AG10803 (cell line): ENCODE results near the gene SMIM5.
"Not testable (repeated sequence)": the region's sequence is repeated elsewhere in the genome, so short reads cannot be mapped to it uniquely, and the experiment has no call there.

Experiments
- DNase-seq: peaks from one replicate; pipeline ENCODE4 v3.0.0; 2010; ENCODE audit warnings: low read depth
- H3K4me3 ChIP-seq: 2 replicates; pipeline ENCODE4 v1.5.1; 2011; ENCODE audit warnings: mild to moderate bottlenecking, low read length, control low read depth
- TF ChIP-seq, protein P1 (sequence below): conservative IDR thresholded peaks from 2 replicates; pipeline ENCODE4 v1.5.1; 2011; ENCODE audit warnings: mild to moderate bottlenecking, low read length, control low read depth, inconsistent platforms

SMIM5 gene

DNA sequence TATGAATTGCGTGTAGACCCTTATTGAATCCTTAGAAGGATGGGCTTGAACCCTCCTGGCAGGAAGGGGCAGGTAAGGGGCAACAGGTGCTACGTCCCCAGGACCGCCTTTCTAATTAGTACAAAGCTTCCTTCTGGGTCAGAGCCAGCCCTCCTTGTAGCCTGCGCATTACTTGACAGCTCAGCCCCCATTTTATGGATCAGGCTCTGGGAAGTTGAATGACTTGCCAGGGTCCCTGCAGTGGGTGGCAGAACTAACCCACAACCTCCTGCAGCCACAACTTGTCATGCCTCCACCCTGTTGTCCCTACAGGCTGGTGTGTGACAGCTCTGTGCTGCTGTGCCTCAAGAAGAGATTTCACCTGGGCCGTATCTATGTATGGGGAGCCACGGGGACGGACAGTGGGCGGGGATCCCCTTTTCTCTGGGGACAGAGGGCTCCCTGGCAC lies 42.9 kb upstream of the SMIM5 start:
- no peak overlapping the region for H3K4me3 ChIP-seq
- TF ChIP-seq, protein P1, sequence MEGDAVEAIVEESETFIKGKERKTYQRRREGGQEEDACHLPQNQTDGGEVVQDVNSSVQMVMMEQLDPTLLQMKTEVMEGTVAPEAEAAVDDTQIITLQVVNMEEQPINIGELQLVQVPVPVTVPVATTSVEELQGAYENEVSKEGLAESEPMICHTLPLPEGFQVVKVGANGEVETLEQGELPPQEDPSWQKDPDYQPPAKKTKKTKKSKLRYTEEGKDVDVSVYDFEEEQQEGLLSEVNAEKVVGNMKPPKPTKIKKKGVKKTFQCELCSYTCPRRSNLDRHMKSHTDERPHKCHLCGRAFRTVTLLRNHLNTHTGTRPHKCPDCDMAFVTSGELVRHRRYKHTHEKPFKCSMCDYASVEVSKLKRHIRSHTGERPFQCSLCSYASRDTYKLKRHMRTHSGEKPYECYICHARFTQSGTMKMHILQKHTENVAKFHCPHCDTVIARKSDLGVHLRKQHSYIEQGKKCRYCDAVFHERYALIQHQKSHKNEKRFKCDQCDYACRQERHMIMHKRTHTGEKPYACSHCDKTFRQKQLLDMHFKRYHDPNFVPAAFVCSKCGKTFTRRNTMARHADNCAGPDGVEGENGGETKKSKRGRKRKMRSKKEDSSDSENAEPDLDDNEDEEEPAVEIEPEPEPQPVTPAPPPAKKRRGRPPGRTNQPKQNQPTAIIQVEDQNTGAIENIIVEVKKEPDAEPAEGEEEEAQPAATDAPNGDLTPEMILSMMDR: no peak
- DNase-seq: no peak

DNA sequence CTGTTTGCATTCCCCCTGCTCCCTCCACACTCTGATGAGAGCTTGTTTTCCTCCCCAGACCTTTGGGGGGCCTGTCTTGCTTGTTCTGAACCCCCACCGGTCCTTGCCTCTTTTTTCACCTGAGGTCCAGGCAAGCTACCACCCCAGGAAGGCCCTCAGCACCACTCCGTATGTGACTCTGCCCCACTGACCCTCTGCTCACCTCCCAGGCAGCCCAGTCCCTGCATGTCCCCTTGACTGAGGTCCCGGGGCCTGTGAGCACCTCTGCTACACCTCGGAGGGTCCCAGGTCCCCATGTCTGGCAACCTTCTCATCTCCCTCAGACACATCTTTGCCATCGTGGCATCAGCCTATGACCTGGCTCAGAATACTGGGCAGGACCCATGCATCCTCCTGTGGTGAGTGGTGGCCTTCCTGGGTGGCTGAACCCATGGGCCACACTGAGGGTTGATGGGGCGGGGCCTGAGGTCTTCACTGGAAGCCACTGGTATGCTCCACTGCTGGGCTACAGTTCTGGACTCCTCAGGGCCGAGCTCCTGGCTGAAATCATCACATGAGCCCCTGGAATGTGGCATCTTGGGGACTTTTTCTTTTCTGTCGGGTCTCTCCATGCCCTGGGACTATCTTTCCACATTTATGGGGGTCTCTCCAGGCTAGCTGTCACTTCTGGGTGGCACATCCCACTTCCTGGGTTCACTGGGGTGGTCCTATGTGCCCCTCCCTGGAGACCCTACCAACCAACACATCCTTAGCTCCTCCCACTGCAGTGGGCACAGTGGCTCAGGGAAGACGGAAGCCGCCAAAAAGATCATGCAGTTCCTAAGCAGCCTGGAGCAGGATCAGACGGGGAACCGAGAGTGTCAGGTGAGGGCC lies 42.1 kb upstream of the SMIM5 start:
- no peak for DNase-seq
- TF ChIP-seq, protein P1: no peak

DNA sequence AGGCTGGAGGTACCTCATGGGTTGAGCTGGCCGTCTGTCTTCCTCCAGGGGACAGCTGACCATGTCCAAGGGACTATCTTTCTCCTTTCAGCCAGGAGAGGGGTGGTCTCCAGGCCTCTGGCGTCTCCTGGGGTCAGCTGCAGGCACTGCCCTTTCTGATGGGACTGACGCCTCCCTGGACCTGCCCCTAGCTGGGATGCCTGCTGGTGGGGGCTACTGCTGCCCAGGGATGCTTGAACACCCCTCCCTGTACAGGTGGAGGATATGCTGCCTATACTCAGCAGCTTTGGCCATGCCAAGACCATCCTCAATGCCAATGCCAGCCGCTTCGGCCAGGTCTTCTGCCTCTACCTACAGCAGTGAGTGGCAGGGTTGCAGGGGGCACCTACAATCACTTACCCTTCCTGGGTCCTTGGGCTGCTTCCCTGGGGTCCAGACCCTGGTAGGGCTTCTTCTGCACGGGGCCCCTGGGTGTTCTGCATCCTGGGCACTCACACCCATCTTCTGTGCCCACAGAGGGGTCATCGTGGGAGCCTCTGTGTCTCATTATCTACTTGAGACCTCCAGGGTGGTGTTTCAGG lies 41.4 kb upstream of the SMIM5 start:
- TF ChIP-seq, protein P1: no peak
- no peak for DNase-seq
- no peak overlapping the region for H3K4me3 ChIP-seq

More for the DNA sequence above, 42.1 kb upstream of the SMIM5 start:
- no peak overlapping the region for H3K4me3 ChIP-seq

DNA sequence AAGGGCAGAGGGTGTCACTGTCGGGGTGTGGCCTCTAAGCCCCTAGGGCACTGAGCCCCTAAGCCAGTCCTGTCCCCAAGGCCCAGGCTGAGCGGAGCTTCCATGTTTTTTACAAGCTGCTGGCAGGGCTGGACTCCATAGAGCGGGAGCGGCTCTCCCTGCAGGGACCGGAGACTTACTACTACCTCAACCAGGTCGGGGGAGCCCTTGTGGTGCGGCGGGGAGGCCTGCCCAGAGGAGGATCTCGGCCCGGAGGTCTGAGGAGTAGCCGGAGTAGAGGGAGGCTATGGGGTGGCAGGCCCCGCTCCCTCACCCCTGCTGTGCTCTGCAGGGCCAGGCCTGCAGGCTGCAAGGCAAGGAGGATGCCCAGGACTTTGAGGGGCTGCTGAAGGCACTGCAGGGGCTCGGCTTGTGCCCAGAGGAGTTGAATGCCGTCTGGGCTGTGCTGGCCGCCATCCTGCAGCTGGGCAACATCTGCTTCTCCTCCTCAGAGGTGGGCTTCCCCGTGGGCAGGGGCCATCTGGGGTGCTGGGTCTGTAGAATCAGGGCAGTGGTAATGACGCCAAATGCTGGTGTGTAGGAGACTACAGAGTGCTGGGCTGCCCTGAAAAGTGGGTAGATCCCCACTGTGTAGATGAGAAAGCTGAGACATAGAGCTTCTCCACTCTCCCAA lies 40.8 kb upstream of the SMIM5 start:
- TF ChIP-seq, protein P1: no peak
- DNase-seq: no peak
- no peak overlapping the region for H3K4me3 ChIP-seq

DNA sequence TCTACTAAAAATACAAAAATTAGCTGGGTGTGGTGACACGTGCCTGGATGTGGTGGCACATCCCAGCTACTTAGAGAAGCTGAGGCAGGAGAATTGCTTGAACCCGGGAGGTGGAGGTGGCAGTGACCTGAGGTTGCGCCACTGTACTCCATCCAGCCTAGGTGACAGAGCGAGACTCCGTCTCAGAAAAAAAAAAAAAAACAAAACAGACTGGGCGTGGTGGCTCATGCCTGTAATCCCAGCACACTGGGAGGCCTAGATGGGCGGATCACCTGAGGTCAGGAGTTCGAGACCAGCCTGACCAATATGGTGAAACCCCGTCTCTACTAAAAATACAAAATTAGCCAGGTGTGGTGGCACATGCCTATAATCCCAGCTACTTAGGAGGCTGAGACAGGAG lies 39.8 kb upstream of the SMIM5 start:
- not testable (repeated sequence) for DNase-seq, H3K4me3 ChIP-seq

DNA sequence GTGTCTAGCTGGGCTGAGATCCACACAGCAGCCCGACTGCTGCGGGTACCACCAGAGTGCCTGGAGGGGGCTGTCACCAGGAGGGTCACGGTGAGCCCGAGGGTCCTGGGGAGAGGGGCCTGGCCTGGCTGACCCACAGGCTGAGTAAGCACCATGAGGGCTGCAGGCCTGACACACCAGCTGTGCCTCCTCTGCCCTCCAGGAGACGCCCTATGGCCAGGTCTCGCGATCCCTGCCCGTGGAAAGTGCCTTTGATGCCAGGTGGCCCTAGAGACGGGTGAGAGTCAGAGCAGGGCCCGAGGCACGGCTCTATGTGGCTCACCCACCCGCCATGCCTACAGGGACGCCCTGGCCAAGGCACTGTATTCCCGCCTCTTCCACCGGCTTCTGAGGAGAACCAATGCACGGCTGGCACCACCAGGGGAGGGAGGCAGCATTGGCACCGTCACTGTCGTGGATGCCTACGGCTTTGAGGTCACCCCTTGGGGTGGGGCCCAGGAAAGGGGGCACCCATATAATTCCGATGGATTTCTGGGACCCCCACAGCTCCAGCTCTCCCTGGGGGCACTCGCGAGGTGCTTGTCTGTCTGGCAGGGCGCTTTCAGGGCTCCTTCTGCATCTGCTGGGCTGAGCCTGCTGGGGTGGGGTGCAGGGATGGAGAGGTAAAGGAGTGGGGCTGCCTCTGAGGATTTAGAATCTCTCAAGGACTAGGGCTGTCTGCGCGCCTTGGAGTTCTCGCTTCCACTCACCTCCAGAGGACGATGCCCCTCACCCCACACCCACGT lies 38.5 kb upstream of the SMIM5 start:
- no peak for DNase-seq
- no peak overlapping the region for H3K4me3 ChIP-seq
- TF ChIP-seq, protein P1: no peak
